ENCODE measurements around the gene SPAG9. TPM values are rescaled to one million over a fixed set of nuclear protein-coding genes. Genes with fewer than 3 reads are reported as not detected.

Gene SPAG9
- polyA plus RNA-seq, 2 donors: 12.7 to 15.1 TPM

GRCh38 chr17:50917418-50917743, 203.3 kb downstream of the SPAG9 start:
- 84 to 86% methylated on average over 7 of the region's 7 CpGs for WGBS, 2 donors
- Histone ChIP-seq H3K4me1 (ENCODE audit: control insufficient read depth in 2 of 2, insufficient read depth in 2 of 2, low read length in 1 of 2) (peaks cover 20 to 37% of the 10 kb centered on the region in 2 donors), H3K27me3 (ENCODE audit: control insufficient read depth in 1 of 2, insufficient read depth in 2 of 2, low read length in 2 of 2) (no peaks in the 10 kb centered on the region), H3K4me3 (ENCODE audit: low read depth in 1 of 2, low read length in 2 of 2) (no peak overlapping the region), H3K27ac (ENCODE audit: low read depth in 2 of 2, low read length in 1 of 2) (peak overlapping the region; percentile 92 to 97), H3K36me3 (ENCODE audit: control insufficient read depth in 2 of 2, insufficient read depth in 2 of 2, low read length in 1 of 2) (no peaks in the 10 kb centered on the region), H3K9me3 (ENCODE audit: control insufficient read depth in 2 of 2, insufficient read depth in 1 of 2, low read depth in 1 of 2, low read length in 1 of 2) (no peaks in the 10 kb centered on the region)

GRCh38 chr17:50916708-50917417, 203.8 kb downstream of the SPAG9 start:
- Histone ChIP-seq H3K36me3 (ENCODE audit: control insufficient read depth in 2 of 2, insufficient read depth in 2 of 2, low read length in 1 of 2) (no peaks in the 10 kb centered on the region), H3K9me3 (ENCODE audit: control insufficient read depth in 2 of 2, insufficient read depth in 1 of 2, low read depth in 1 of 2, low read length in 1 of 2) (no peaks in the 10 kb centered on the region), H3K4me3 (ENCODE audit: low read depth in 1 of 2, low read length in 2 of 2) (no peak overlapping the region), H3K27ac (ENCODE audit: low read depth in 2 of 2, low read length in 1 of 2) (peak overlapping the region; percentile 92 to 97), H3K4me1 (ENCODE audit: control insufficient read depth in 2 of 2, insufficient read depth in 2 of 2, low read length in 1 of 2) (peaks cover 20 to 37% of the 10 kb centered on the region in 2 donors), H3K27me3 (ENCODE audit: control insufficient read depth in 1 of 2, insufficient read depth in 2 of 2, low read length in 2 of 2) (no peaks in the 10 kb centered on the region)
- 73 to 77% methylated on average over 18 of the region's 18 CpGs for WGBS, 2 donors

- H3K27me3 ChIP-seq (ENCODE audit: control insufficient read depth in 1 of 2, insufficient read depth in 2 of 2, low read length in 2 of 2): no peaks in the 10 kb centered on the region
- peaks cover 20 to 37% of the 10 kb centered on the region in 2 donors for H3K4me1 ChIP-seq (ENCODE audit: control insufficient read depth in 2 of 2, insufficient read depth in 2 of 2, low read length in 1 of 2)
- WGBS, 2 donors: 87 to 88% methylated on average over 2 of the region's 2 CpGs
- no peaks in the 10 kb centered on the region for H3K9me3 ChIP-seq (ENCODE audit: control insufficient read depth in 2 of 2, insufficient read depth in 1 of 2, low read depth in 1 of 2, low read length in 1 of 2)
- peak overlapping the region; percentile 92 to 97 for H3K27ac ChIP-seq (ENCODE audit: low read depth in 2 of 2, low read length in 1 of 2)
- H3K36me3 ChIP-seq (ENCODE audit: control insufficient read depth in 2 of 2, insufficient read depth in 2 of 2, low read length in 1 of 2): no peaks in the 10 kb centered on the region
- no peak overlapping the region for H3K4me3 ChIP-seq (ENCODE audit: low read depth in 1 of 2, low read length in 2 of 2)
These were observed 204.5 kb downstream of the SPAG9 start for GRCh38 chr17:50916026-50916707.

GRCh38 chr17:50914505-50915063, 206.1 kb downstream of the SPAG9 start:
- WGBS, 2 donors: 88 to 89% methylated on average over 11 of the region's 11 CpGs
- H3K27ac ChIP-seq (ENCODE audit: low read depth in 2 of 2, low read length in 1 of 2): peak overlapping the region; percentile 88 to 92
- H3K4me1 ChIP-seq (ENCODE audit: control insufficient read depth in 2 of 2, insufficient read depth in 2 of 2, low read length in 1 of 2): peaks cover 16 to 41% of the 10 kb centered on the region in 2 donors

GRCh38 chr17:50913120-50913519, 207.5 kb downstream of the SPAG9 start:
- 87 to 88% methylated on average over 2 of the region's 2 CpGs for WGBS, 2 donors

More at GRCh38 chr17:50914505-50915063, 206.1 kb downstream of the SPAG9 start:
- Histone ChIP-seq H3K9me3 (ENCODE audit: control insufficient read depth in 2 of 2, insufficient read depth in 1 of 2, low read depth in 1 of 2, low read length in 1 of 2) (no peaks in the 10 kb centered on the region), H3K36me3 (ENCODE audit: control insufficient read depth in 2 of 2, insufficient read depth in 2 of 2, low read length in 1 of 2) (no peaks in the 10 kb centered on the region), H3K4me3 (ENCODE audit: low read depth in 1 of 2, low read length in 2 of 2) (no peak overlapping the region), H3K27me3 (ENCODE audit: control insufficient read depth in 1 of 2, insufficient read depth in 2 of 2, low read length in 2 of 2) (no peaks in the 10 kb centered on the region)

More at GRCh38 chr17:50913120-50913519, 207.5 kb downstream of the SPAG9 start:
- no peak overlapping the region for H3K4me3 ChIP-seq (ENCODE audit: low read depth in 1 of 2, low read length in 2 of 2)
- no peaks in the 10 kb centered on the region for H3K36me3 ChIP-seq (ENCODE audit: control insufficient read depth in 2 of 2, insufficient read depth in 2 of 2, low read length in 1 of 2)
- no peaks in the 10 kb centered on the region for H3K27me3 ChIP-seq (ENCODE audit: control insufficient read depth in 1 of 2, insufficient read depth in 2 of 2, low read length in 2 of 2)
- H3K4me1 ChIP-seq (ENCODE audit: control insufficient read depth in 2 of 2, insufficient read depth in 2 of 2, low read length in 1 of 2): peaks cover 10 to 28% of the 10 kb centered on the region in 2 donors
- H3K27ac ChIP-seq (ENCODE audit: low read depth in 2 of 2, low read length in 1 of 2): peak overlapping the region in 1 of 2 donors; percentile 6
- no peaks in the 10 kb centered on the region for H3K9me3 ChIP-seq (ENCODE audit: control insufficient read depth in 2 of 2, insufficient read depth in 1 of 2, low read depth in 1 of 2, low read length in 1 of 2)

Other genes with a start within 250 kb of the SPAG9 start
- 100 to 1,000 TPM; 142 to 171 TPM for gene NME1, start 32.7 kb upstream of the SPAG9 start, polyA plus RNA-seq
- gene NME2, start 45.5 kb upstream of the SPAG9 start, polyA plus RNA-seq: 100 to 1,000 TPM; 640 to 840 TPM
- gene MBTD1, start 139.2 kb upstream of the SPAG9 start, polyA plus RNA-seq: 1 to 10 TPM; 3.9 to 8.0 TPM
- gene UTP18, start 139.7 kb upstream of the SPAG9 start, polyA plus RNA-seq: 10 to 100 TPM in 1 of 2 donors, 1 to 10 TPM in 1; 8.4 to 23.1 TPM

Measured in esophagus (tissue), 2 donors.